T-helper 17 cell (primary cell): ENCODE results near the gene SPAG16. TPM values are rescaled to one million over a fixed set of nuclear protein-coding genes. Genes with fewer than 3 reads are reported as not detected.
A peak's percentile ranks its signal among the peaks of the same experiment; 100 is the strongest.

ENCODE experiments used
- ATAC-seq: fragments of 150-1000 bp; cut with Tn5 transposase; 2 replicates; pipeline ENCODE4 v1.10.0; 2021; ENCODE audit warnings: mild to moderate bottlenecking, moderate library complexity
- DNase-seq, 3 donors: peaks; one replicate each; pipeline versions ENCODE4 v3.0.0 to v3.0.0-alpha.2; 2020 to 2021
- H3K9me3 ChIP-seq: one replicate; pipeline ENCODE4 v1.7.0; 2013; ENCODE audit warnings: low read length, mild to moderate bottlenecking; ENCODE audit not compliant: control insufficient read depth, poor library complexity, severe bottlenecking
- H3K27ac Mint-ChIP-seq: one replicate; pipeline ENCODE4 v1.8.0; 2022; ENCODE audit warnings: mild to moderate bottlenecking, moderate library complexity, mixed read lengths
- H3K27me3 Mint-ChIP-seq: one replicate; pipeline ENCODE4 v1.8.0; 2022; ENCODE audit warnings: mixed read lengths
- H3K36me3 Mint-ChIP-seq: one replicate; pipeline ENCODE4 v1.8.0; 2022; ENCODE audit warnings: low read depth, mixed read lengths
- H3K4me1 Mint-ChIP-seq: one replicate; pipeline ENCODE4 v1.8.0; 2022; ENCODE audit warnings: mild to moderate bottlenecking, mixed read lengths
- H3K4me3 Mint-ChIP-seq: one replicate; pipeline ENCODE4 v1.8.0; 2022; ENCODE audit warnings: mild to moderate bottlenecking, moderate library complexity, mixed read lengths
- total RNA-seq, 4 donors: library from RNA in 2 of 4; stranded (reverse) in 2 of 4; gene quantifications; one replicate each; pipeline ENCODE4 v1.2.3 and lab custom pipeline; 2022 to 2026

SPAG16 gene
- total RNA-seq, 2 donors from 2014 or later: 4.1 to 5.1 TPM

- ATAC-seq (no peak), DNase-seq (no peak)
- Mint-ChIP-seq H3K27me3 (no peaks in the 10 kb centered on the region), H3K4me3 (no peak overlapping the region), H3K27ac (no peak overlapping the region), H3K4me1 (no peaks in the 10 kb centered on the region), H3K36me3 (no peaks in the 10 kb centered on the region)
- H3K9me3 ChIP-seq: no peaks in the 10 kb centered on the region
Observed at GRCh38 chr2:214389334-214389733, 1105.1 kb downstream of the SPAG16 start.

- Mint-ChIP-seq H3K27me3 (no peaks in the 10 kb centered on the region), H3K36me3 (no peaks in the 10 kb centered on the region), H3K4me3 (no peak overlapping the region), H3K4me1 (no peaks in the 10 kb centered on the region), H3K27ac (no peak overlapping the region)
- no peak for DNase-seq
- no peak for ATAC-seq
- H3K9me3 ChIP-seq: no peaks in the 10 kb centered on the region
Observed at GRCh38 chr2:214393796-214394195, 1109.5 kb downstream of the SPAG16 start.

DNA sequence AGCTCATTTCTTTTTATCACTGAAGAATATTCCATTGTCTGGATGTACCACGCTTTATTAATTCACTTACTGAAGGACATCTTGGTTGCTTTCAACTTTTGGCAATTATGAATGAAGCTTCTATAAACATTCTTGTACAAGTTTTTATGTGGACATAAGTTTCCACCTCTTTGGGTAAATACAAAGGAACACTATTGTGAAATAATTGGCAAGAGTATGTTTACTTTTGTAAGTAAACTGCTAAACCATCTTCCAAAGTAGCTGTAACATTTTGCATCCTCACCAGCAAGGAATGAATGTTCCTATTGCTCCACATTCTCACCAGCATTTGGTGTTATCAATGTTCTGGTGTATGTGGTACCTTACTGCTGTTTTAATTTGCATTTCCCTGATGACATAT, 1110.8 kb downstream of the SPAG16 start:
- no peak overlapping the region for H3K4me3 Mint-ChIP-seq
- no peak overlapping the region for H3K27ac Mint-ChIP-seq
- no peaks in the 10 kb centered on the region for H3K9me3 ChIP-seq
- H3K36me3 Mint-ChIP-seq: no peaks in the 10 kb centered on the region
- DNase-seq (no peak), ATAC-seq (no peak)
- no peaks in the 10 kb centered on the region for H3K4me1 Mint-ChIP-seq
- no peaks in the 10 kb centered on the region for H3K27me3 Mint-ChIP-seq

GRCh38 chr2:214401580-214401979, 1117.3 kb downstream of the SPAG16 start:
- H3K27ac Mint-ChIP-seq: no peak overlapping the region
- no peaks in the 10 kb centered on the region for H3K27me3 Mint-ChIP-seq
- H3K4me3 Mint-ChIP-seq: no peak overlapping the region
- DNase-seq (no peak), ATAC-seq (no peak)
- H3K36me3 Mint-ChIP-seq: no peaks in the 10 kb centered on the region
- H3K4me1 Mint-ChIP-seq: no peaks in the 10 kb centered on the region
- H3K9me3 ChIP-seq: no peaks in the 10 kb centered on the region

- Mint-ChIP-seq H3K4me3 (no peak overlapping the region), H3K27me3 (no peaks in the 10 kb centered on the region), H3K4me1 (no peaks in the 10 kb centered on the region), H3K27ac (no peak overlapping the region), H3K36me3 (no peaks in the 10 kb centered on the region)
- H3K9me3 ChIP-seq: no peaks in the 10 kb centered on the region
- ATAC-seq (no peak), DNase-seq (no peak)
Observed at GRCh38 chr2:214410128-214410775, 1126.0 kb downstream of the SPAG16 start.

DNA sequence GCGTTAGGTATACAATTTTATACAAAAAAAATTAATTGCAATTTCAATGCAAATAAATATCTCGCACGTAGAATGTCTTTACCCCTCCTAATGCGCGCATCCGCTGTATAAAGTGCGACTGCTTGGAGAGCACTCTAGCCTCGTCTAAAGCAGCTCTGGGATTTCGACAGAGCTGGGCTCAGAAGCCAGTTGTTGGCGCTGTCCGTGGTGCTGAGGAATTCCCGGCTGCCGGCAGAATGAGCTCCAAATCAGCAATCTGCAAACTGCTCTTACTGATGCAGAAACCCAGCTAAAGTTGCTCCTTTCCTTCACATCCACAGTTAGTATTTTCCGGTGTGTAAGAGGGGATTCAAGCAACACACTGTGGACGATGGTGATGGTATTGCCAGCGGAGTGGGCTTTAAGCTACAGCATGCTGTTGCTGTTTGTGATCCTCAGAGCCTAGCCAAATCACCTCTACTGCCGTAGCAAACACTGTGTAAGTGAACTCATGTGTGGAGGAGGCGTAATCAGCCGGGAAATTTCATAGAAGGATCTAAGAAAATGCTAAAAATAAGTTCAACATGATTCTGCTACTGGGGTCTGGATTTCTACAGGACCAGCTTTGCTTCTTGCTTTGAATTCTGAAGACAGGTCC, 1126.8 kb downstream of the SPAG16 start, which contains the start of gene VWC2L:
Gene VWC2L, plus strand, starts transcription at position 137 of the 637 bp plus-strand sequence. CDS start 3,140 bp downstream, outside the sequence.
- ATAC-seq: no peak
- no peaks in the 10 kb centered on the region for H3K36me3 Mint-ChIP-seq
- H3K4me3 Mint-ChIP-seq: no peak within 1 kb of the TSS
- no peak within 1 kb of the TSS for H3K27ac Mint-ChIP-seq
- H3K4me1 Mint-ChIP-seq: no peaks in the 10 kb centered on the region
- DNase-seq: peak in 1 of 3 donors; percentile 5
- no peaks in the 10 kb centered on the region for H3K9me3 ChIP-seq
- H3K27me3 Mint-ChIP-seq: no peaks in the 10 kb centered on the region

- Mint-ChIP-seq H3K27me3 (no peaks in the 10 kb centered on the region), H3K36me3 (no peaks in the 10 kb centered on the region), H3K27ac (no peak overlapping the region), H3K4me1 (no peaks in the 10 kb centered on the region), H3K4me3 (no peak overlapping the region)
- ATAC-seq: no peak
- no peaks in the 10 kb centered on the region for H3K9me3 ChIP-seq
- DNase-seq: no peak
Observed at GRCh38 chr2:214412679-214413078, 1128.4 kb downstream of the SPAG16 start.

- Mint-ChIP-seq H3K36me3 (no peaks in the 10 kb centered on the region), H3K27me3 (no peaks in the 10 kb centered on the region)
Observed at GRCh38 chr2:214436470-214436869, 1152.2 kb downstream of the SPAG16 start.

DNA sequence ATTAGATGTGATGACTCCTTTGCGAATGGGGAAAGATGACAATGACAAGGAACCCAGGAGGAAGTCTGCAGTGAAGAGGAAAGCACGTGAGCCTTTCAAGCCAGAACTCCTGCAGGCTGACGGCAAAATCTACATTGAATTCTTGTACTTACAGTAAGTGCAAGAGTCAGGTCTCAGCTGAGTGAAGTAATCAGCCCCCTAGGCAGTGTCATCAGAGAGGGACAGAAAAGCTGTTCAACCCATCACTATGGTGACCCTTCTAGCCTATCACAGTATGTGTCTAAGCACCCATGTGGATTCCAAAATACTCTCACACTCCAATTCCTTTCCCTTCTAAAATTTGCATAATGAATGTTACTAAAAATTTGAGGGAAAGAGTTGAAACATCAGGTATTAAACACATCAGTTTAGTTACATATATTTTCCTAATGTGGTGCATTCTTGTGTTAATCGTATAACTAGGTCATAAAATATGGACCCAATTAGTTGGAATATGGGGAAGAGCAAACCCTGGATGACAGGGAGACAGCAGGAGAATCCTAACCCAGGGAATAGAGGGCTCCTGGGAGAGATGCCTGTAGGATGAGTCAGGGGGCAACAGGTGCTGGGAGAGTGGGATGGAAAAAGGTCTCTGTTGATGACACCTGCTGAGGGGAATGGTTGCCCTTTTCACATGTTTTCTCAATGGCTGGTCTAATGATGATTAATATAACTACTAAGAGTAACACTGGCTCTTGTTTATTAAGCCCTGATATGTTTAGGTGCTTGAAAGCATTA, 1166.0 kb downstream of the SPAG16 start:
- no peak overlapping the region for H3K27ac Mint-ChIP-seq
- no peaks in the 10 kb centered on the region for H3K4me1 Mint-ChIP-seq
- no peak overlapping the region for H3K4me3 Mint-ChIP-seq
- no peaks in the 10 kb centered on the region for H3K9me3 ChIP-seq
- no peak for DNase-seq
- H3K36me3 Mint-ChIP-seq: no peaks in the 10 kb centered on the region
- no peak for ATAC-seq
- H3K27me3 Mint-ChIP-seq: no peaks in the 10 kb centered on the region

More at GRCh38 chr2:214436470-214436869, 1152.2 kb downstream of the SPAG16 start:
- no peaks in the 10 kb centered on the region for H3K4me1 Mint-ChIP-seq
- no peak overlapping the region for H3K27ac Mint-ChIP-seq
- no peaks in the 10 kb centered on the region for H3K9me3 ChIP-seq
- DNase-seq: no peak
- H3K4me3 Mint-ChIP-seq: no peak overlapping the region
- ATAC-seq: no peak

- Mint-ChIP-seq H3K36me3 (no peaks in the 10 kb centered on the region), H3K27ac (no peak overlapping the region), H3K27me3 (no peaks in the 10 kb centered on the region), H3K4me3 (no peak overlapping the region), H3K4me1 (no peaks in the 10 kb centered on the region)
- no peaks in the 10 kb centered on the region for H3K9me3 ChIP-seq
- DNase-seq (no peak), ATAC-seq (no peak)
Observed at GRCh38 chr2:214451516-214452275, 1167.4 kb downstream of the SPAG16 start.
